Peyer's patch (tissue), 4 donors: ENCODE data around the gene SLC7A5.
A peak's percentile ranks its signal among the peaks of the same experiment; 100 is the strongest.
"Not testable (repeated sequence)": the region's sequence is repeated elsewhere in the genome, so short reads cannot be mapped to it uniquely, and the experiment has no call there.

Experiments used
- POLR2A ChIP-seq, 2 donors: fragments of 450-650 bp; IDR thresholded peaks; one replicate each; pipeline ENCODE4 v1.5.1; 2017; ENCODE audit warnings: antibody characterized with exemption in 2 of 2, mild to moderate bottlenecking in 2 of 2, moderate library complexity in 2 of 2
- TF ChIP-seq, protein P1 (sequence below), 6 experiments: fragments of 450-650 bp in 4 of 6; fragments of 200-600 bp in 2 of 6; sonication (generic) in 1 of 6; IDR thresholded peaks; one replicate each; pipeline ENCODE4 v1.5.1; 2017 to 2019; ENCODE audit warnings: antibody characterized with exemption in 6 of 6, mild to moderate bottlenecking in 3 of 6, moderate library complexity in 1 of 6

DNA sequence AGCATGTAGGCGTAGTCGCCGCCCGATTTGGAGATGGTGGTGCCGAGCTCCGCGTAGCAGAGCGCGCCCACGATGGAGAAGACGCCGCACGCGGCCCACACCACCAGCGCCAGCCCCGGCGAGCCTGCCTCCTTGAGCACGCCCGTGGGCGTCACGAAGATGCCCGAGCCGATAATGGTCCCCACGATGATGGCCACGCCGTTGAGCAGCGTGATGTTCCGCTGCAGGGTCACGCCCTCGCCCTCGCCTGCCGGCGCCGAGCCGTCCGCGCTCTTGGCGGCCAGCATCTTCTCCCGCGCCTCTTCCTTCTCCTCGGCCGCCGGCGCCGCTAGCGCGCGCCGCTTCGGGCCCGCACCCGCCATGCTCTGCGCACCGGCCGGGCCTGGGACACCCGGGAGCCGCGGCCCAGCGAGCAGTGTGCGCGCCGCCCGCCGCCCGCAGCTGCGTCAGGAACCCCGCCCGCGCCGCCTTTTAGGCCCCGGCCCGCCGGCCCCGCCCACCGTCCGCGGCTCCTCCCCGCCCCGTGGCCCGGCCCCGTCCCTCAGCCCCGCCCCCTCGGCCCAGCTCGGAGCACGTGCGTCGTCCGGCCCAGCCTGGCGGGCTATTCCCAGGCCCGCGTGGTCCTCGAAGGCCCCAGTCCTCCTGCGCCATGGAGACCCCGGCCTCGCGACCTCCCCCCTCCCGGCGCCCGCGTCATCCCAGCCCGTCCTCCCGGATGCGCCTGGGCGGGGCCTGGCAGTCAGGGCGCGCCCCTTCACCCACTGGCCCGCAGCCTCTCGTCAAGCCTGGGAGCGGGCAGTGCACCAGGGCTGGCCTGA, at the start of gene SLC7A5:
- TF ChIP-seq, protein P1, sequence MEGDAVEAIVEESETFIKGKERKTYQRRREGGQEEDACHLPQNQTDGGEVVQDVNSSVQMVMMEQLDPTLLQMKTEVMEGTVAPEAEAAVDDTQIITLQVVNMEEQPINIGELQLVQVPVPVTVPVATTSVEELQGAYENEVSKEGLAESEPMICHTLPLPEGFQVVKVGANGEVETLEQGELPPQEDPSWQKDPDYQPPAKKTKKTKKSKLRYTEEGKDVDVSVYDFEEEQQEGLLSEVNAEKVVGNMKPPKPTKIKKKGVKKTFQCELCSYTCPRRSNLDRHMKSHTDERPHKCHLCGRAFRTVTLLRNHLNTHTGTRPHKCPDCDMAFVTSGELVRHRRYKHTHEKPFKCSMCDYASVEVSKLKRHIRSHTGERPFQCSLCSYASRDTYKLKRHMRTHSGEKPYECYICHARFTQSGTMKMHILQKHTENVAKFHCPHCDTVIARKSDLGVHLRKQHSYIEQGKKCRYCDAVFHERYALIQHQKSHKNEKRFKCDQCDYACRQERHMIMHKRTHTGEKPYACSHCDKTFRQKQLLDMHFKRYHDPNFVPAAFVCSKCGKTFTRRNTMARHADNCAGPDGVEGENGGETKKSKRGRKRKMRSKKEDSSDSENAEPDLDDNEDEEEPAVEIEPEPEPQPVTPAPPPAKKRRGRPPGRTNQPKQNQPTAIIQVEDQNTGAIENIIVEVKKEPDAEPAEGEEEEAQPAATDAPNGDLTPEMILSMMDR (IDR thresholded peaks at IDR 0.05): not testable (repeated sequence)
- TF ChIP-seq POLR2A (IDR thresholded peaks at IDR 0.05): peak in 1 of 2 donors; percentile 81
